AG04450 (cell line): ENCODE measurements around the gene VPS54. TPM values are rescaled to one million over a fixed set of nuclear protein-coding genes. Genes with fewer than 3 reads are reported as not detected.

ENCODE experiments used
- CTCF ChIA-PET: fragments of 300-600, 350-600 bp; formaldehyde crosslinking; extraction: SDS; loops from one replicate; lab custom pipeline; 2022; ENCODE audit warnings: antibody characterized with exemption, inconsistent platforms; lab: Charles Lee
- POLR2A ChIA-PET: fragments of 350-600 bp; formaldehyde crosslinking; extraction: SDS; loops from one replicate; lab custom pipeline; 2021; ENCODE audit warnings: antibody characterized with exemption, inconsistent platforms; lab: Yijun Ruan, JAX
- DNase-seq: peaks from one replicate; pipeline ENCODE4 v3.0.0-alpha.2; 2011; ENCODE audit warnings: low read depth, low spot score
- H3K27ac ChIP-seq: one replicate; pipeline ENCODE4 v1.5.1; 2012; ENCODE audit warnings: low read depth, low read length, control low read depth
- H3K27me3 ChIP-seq: one replicate; pipeline ENCODE4 v1.6.0; 2012; ENCODE audit warnings: low read length; ENCODE audit not compliant: control insufficient read depth, insufficient read depth
- H3K4me3 ChIP-seq: 2 replicates; pipeline ENCODE4 v1.5.1; 2011; ENCODE audit warnings: mild to moderate bottlenecking, low read depth, low read length, control low read depth
- H3K9me3 ChIP-seq: 2 replicates; pipeline ENCODE4 v1.5.1; 2012; ENCODE audit warnings: low read length; ENCODE audit not compliant: control insufficient read depth, insufficient read depth
- CTCF ChIP-seq: IDR thresholded peaks from 2 replicates; pipeline ENCODE4 v1.5.1; 2011; ENCODE audit warnings: low read depth, low read length, control low read depth, inconsistent platforms
- polyA plus RNA-seq: library from polyadenylated mRNA; depleted of rRNA; stranded (reverse); fragments of >200 nt; gene quantifications from 2 replicates; pipeline ENCODE4 v1.2.3, GENCODE V29; 2011

The VPS54 gene
- polyA plus RNA-seq, 1 experiment = 21.9 TPM

DNA sequence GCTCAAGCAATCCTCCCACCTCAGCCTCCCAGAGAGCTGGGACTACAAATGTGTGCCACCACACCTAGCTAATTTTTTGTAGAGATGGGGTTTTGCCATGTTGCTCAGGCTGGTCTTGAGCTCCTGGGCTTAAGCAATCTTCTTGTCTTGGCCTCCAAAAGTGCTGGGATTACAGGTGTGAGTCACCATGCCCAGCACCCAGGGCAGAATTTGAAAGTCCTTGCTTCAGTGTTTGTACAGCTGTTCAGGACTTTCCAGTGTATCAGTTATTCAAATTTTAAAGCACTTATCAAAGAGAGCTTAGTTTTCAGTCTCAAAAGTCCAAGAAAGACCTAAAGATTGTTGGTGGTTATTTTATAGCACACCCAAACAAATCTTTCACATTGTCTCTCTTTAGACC is 43.6 kb upstream of the VPS54 start:
- Histone ChIP-seq H3K27me3 (no peaks in the 10 kb centered on the region), H3K9me3 (no peaks in the 10 kb centered on the region), H3K4me3 (no peak overlapping the region), H3K27ac (no peak overlapping the region)
- POLR2A ChIA-PET = no interaction called here
- CTCF ChIA-PET = interaction anchor here (1.4 kb wide), 1 partner anchor 13 kb away, joined by 7 read pairs; no protein-coding TSS in a partner anchor
- peak; percentile 30 for DNase-seq
- TF ChIP-seq CTCF = no peak

DNA sequence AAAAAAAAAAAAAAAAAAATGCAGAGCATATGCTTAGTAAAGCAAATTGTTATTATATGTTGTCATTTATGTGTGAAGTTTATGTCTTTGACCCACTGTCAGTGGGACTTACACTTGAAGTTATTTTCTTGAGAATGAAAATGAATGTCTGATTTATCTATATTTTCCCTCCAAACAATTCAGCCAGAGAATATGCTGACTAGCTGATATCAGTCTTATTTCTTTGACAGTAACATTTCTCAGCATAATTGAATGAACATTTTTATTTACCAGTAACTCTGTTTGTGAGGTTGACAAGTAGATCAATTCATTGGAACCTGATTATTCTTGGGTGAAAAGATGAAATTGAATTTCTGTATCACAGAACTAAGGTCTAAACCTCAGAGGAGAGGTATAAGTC is 40.0 kb upstream of the VPS54 start:
- H3K4me3 ChIP-seq = no peak overlapping the region
- ChIA-PET CTCF (interaction anchor here (1.0 kb wide), 1 partner anchor 9 kb away, joined by 4 read pairs; no protein-coding TSS in a partner anchor), POLR2A (no interaction called here)
- no peaks in the 10 kb centered on the region for H3K9me3 ChIP-seq
- no peak for TF ChIP-seq CTCF
- no peak for DNase-seq
- H3K27ac ChIP-seq = no peak overlapping the region
- H3K27me3 ChIP-seq = no peaks in the 10 kb centered on the region

DNA sequence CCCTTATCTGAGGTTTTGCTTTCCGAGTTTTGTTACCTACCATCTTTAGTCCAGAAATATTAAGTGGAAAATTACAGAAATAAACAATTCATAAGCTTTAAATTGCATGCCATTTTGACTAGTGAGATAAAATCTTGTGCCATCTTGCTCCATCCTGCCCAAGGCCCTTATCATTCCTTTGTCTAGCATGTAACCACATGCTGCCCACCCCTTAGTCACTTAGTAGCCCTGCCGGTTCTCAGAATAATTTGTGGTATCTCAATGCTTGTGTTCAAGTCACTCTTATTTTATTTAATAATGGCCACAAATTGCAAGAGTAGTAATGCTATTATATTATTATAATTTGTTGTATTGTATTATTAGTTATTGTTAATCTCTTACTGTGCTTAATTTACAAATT is 36.8 kb upstream of the VPS54 start:
- CTCF ChIA-PET = interaction anchor here (1.8 to 2.0 kb wide), 2 partner anchors 432 to 467 kb away, joined by 5 to 6 read pairs; no protein-coding TSS in a partner anchor
- POLR2A ChIA-PET = no interaction called here
- no peak overlapping the region for H3K4me3 ChIP-seq
- no peaks in the 10 kb centered on the region for H3K9me3 ChIP-seq
- no peak for TF ChIP-seq CTCF
- peaks cover 2% of the 10 kb centered on the region for H3K27me3 ChIP-seq
- H3K27ac ChIP-seq = no peak overlapping the region
- DNase-seq = no peak

DNA sequence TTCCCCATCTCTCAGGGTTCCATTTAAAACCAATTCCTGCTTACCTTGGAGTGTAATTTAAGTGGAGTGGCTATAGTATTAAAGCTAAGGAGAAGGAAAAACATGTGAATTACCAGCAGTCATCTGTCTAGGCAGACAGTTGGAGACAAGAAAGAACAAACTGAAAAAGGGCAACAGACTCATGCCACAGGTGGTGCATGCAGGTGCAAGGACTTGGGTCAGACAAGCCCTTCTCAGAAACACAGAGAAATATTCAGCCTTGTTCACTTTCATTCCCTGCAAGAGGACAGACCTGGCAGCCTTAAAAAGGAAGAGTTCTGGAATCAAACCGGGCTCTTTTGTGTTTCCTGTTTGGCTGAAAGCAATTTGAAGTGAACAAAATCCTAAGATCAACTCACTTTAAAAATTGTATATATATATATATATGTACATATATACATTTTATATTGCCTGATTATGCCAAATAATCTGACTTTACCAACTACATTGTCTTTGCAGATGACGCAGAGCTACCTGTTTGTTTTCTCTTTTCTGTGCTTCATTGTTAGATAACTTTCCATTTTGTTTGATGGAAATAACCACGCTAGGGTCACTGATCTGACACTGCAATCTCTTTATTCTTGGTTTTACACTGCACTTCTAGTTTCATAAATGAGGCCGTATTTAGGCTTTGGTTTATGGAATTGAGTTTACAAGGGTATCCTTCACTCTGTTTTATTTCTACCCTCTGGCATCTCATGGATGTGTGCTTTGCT is 35.1 kb upstream of the VPS54 start:
- CTCF ChIA-PET = interaction anchor here (0.9 to 1.8 kb wide), 2 partner anchors 274 to 276 kb away, joined by 3 to 7 read pairs; no protein-coding TSS in a partner anchor
- H3K9me3 ChIP-seq = no peaks in the 10 kb centered on the region
- DNase-seq = no peak
- no peak overlapping the region for H3K4me3 ChIP-seq
- POLR2A ChIA-PET = no interaction called here
- H3K27ac ChIP-seq = no peak overlapping the region
- H3K27me3 ChIP-seq = peaks cover 2% of the 10 kb centered on the region
- no peak for TF ChIP-seq CTCF
